Embryonic facial prominence (tissue), 1 donor: Measurements from ENCODE around the gene AMPD3.

ENCODE experiments used
- DNase-seq: peaks from one replicate; pipeline ENCODE4 v3.0.0-alpha.2; 2016; ENCODE audit errors: extremely low spot score

The AMPD3 gene

GRCh38 chr11:10461276-10461790 is 6.3 kb downstream of the AMPD3 start:
- DNase-seq: no peak

- DNase-seq: no peak
Observed at GRCh38 chr11:10462746-10463300, 7.8 kb downstream of the AMPD3 start.

GRCh38 chr11:10473371-10473770 is 18.3 kb downstream of the AMPD3 start:
- no peak for DNase-seq

GRCh38 chr11:10474551-10474950 is 19.5 kb downstream of the AMPD3 start:
- DNase-seq: no peak

DNA sequence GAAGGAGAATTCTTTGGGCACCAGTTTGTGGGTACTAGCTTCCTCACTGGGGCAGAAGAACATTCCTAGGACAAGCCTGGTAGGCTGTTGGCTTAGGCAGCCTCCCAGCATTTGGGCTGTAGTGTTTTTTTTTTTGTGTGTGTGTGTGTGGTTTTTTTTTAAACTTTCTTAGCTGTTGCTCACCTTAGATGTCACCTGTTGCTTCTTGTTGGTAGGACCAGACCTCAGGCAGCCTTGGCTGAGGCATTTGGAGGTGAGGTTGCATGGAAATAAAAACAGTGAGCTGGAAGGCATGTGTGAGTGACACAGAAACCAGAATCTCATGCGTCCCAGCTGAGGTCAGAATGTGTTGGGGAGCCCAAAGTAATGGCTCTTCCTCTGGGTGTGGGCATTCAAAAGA is 21.3 kb downstream of the AMPD3 start:
- no peak for DNase-seq

GRCh38 chr11:10476927-10477689 is 22.0 kb downstream of the AMPD3 start:
- no peak for DNase-seq

GRCh38 chr11:10477690-10478046 is 22.6 kb downstream of the AMPD3 start:
- DNase-seq: no peak

DNA sequence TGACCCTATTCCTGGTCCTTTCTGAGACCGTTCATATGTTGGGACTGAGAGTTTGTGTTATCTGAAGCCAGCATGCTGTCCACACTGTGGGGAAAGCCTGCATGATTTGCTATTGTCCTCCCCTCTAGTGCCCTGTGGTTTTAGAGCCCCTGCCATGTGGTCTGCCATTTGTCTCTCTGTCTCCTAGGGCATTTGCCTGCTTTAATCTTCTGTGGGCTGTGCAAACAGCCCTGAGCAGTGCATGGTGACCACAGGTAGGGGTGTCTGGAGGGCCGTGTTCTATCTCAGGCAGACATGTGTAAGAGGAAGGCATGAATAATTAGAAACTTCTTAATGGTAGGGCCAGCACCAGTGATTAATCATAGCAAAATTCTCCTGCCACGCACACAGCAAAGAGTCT is 23.0 kb downstream of the AMPD3 start:
- DNase-seq: no peak

DNA sequence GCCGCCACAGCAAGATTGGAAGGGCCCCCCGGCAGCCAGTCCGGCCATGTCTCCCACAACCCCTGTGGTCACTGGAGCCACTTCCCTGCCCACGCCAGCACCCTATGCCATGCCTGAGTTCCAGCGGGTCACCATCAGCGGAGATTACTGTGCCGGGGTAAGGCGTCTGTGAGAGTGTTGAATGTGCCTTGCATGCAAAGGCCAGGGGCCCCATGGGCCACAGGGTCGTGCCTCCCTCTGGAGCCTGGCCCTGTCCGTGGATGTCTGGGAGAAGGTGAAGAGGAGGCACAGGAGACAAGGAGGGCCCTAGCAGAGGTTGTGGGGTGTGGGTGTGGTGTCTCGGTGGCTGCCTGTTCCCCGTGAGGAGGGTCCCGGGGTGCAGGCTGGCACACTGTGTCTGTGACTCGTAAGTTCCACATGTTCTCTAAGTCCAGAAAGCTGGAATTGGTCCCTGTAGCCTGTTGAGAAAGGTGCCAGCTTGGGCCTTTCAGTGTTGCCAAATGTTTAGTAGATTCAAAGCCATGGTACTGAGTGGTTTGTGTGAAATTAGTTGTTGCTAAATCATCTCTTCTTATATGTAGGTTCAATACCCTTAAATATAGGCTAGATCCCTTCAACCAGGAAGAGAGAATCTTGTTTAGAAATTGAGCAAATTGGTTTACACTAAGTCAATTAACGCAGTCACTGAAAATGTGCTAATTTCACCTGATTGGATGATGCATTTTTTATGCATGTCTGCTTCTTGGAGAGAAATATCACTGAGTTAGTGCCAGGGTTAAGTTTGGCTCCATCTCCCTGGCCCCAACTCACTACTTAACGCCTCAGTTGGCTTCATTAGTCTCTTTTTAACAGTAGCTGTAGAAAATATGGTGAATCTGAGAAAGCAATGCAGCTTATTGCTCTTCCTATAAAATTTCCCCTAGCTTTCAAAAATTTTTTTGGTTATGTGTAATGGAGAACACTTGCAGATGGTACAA is 23.8 kb downstream of the AMPD3 start:
- DNase-seq: no peak

DNA sequence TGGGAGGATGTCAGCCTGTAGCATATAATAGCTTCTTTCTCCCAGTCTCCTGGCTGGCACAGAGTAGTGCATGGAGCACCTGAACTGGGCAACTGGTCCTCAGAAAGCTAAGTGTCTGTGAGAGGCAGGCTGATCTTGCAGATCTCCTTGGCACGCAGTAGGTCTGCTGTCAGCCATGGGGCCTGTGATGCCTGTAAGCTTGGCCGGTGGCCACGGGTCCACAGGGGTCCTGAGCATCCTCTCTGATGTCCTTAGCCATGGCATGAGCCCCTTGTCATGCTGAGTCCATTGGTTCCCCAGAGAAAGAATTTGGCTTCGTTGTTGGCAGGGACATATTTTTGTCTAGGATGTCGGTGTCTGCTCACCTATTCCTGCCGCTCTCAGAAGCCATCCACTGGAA is 25.0 kb downstream of the AMPD3 start:
- DNase-seq: no peak

GRCh38 chr11:10480760-10481159 is 25.7 kb downstream of the AMPD3 start:
- DNase-seq: no peak

DNA sequence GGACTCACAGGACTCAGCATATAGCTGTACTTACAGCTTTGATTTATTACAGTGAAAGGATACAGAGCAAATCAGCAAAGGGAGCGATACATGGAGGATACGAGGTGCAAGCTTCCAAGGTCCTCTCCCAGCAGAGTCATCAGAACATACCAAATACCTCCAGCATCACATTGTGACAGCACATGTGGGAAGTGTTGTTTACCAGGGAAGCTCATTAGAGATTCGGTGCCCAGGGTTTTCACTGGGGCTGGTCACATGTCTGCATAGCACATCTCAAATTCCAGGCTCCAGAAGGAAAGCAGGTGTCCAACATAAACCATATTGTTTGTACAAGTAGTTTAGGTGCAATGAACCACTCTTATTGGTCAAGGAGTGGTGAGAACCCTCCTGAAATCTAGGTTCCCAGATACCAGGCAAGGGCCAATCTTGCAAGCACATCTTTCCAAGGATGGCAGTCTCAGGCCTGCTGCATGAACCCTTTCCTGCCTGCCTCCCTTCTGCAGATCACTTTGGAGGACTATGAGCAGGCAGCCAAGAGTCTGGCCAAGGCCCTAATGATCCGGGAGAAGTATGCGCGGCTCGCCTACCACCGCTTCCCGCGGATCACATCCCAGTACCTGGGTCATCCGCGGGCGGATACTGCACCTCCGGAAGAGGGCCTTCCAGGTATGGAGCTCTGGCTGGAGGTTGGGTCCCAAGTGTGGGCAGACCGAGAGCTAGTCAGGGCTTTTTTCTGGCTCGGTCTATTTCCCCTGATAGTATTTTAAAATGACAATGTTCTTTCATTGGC is 26.7 kb downstream of the AMPD3 start:
- DNase-seq: no peak

DNA sequence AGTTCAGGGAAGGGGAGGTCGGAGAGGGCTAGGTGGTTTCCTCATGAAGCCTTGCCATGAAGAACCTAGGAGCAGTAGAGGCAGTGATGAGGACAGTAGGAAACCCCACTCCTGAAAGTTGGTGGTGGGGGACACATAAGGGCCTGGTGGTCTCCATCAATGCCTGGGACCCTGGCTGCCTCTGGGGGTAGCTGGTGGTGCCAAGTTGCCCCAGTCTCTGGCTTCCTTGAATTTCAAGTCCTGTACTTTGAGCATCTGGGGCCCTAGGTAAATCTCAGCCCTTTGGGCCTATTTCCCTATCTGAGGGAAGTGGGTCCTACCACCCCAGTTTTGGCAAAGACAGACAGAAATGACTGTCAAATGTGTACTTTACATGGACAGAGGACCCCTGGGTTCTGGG is 28.1 kb downstream of the AMPD3 start:
- DNase-seq: no peak

DNA sequence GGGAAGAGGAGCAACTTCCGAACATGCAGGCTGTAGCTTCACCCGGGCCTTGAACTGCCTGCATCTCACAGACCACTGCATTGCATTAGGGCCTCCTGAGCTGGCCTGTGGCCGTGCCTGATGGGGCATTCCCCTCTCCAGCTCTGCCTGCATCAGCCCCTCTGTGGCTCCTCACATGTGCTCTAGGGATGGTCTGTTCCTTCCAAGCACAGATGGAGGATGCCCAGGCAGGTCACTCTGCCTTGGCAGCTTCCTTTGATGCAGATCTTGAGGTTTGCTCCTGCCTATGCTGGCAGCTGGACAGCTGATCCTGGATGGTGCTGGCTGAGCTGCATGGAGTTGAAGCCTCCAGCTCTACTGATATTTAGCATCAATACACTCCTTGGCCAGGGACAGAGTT is 28.5 kb downstream of the AMPD3 start:
- no peak for DNase-seq

- no peak for DNase-seq
Observed at GRCh38 chr11:10484461-10485180, 29.6 kb downstream of the AMPD3 start.

DNA sequence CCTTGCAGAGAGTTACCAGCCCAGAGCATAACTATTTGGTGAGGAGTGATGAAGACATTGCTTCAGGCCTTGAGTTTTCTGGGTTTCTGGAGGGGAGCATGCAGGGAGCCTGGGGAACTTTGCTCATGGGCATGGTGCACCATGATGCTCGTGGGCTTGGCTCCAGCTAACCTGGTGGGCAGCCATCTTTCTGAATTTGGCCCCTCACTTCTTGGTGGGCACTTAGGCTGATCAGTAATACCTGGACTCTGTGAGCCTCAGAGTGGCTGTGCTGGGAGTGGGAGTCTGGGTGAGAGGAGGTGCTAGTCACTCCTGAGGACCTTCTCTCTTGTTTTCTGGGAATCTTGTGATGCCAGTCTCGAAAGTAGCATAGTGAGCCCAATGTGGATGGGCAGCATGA is 30.6 kb downstream of the AMPD3 start:
- DNase-seq: no peak

- DNase-seq: no peak
Observed at GRCh38 chr11:10486161-10486840, 31.2 kb downstream of the AMPD3 start.

GRCh38 chr11:10487002-10487647 is 32.1 kb downstream of the AMPD3 start:
- no peak for DNase-seq

DNA sequence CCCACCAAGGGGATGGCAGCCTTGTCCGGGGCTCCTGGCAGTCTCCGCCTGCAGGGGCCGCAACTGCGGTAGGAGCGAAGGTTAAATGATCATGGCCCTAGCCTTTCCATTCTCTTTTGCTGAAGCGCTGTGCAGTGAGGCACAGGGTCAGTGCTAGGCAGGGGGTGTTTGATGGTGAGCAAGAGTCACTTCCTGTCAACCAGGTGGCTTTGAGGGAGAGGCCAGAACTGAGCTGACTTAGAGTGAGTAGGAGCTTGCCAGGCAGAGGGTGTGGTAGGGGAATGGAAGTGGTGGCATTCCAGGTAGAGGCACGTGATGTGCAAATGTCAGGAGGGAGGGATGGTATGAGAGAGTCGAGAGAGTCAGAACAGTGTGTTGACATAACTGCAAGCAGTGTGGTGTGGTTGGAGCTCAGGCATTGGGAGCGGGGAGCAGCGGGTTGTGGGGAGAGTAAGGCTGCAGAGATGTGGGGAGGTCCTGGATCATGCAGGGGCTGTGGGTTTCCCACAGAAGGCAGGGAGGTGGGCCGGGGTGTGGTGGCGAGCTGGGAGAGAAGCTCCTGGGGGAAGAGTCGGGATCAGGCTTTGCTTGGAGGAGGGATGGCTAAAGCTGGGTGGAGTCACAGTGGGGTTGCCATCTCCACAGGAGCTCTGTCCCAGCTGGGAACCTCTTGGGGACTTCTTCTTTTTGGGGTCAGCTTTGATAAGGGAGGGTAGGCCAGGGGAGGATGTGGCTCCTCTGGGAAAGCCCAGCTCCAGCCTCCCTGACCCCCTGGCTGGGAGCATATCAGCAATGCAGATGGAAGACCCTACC is 33.3 kb downstream of the AMPD3 start:
- DNase-seq: no peak
